HG03469 (cell line): ENCODE data around the gene NLRP3.
A peak's percentile ranks its signal among the peaks of the same experiment; 100 is the strongest.
"Not testable (repeated sequence)": the region's sequence is repeated elsewhere in the genome, so short reads cannot be mapped to it uniquely, and the experiment has no call there.

ENCODE experiments used
- ATAC-seq: cut with Tn5 transposase; IDR thresholded peaks from one replicate; pipeline ENCODE4 v1.9.1; 2021; ENCODE audit warnings: mild to moderate bottlenecking, moderate library complexity, moderate number of reproducible peaks; ENCODE audit not compliant: unreplicated experiment

The NLRP3 gene

DNA sequence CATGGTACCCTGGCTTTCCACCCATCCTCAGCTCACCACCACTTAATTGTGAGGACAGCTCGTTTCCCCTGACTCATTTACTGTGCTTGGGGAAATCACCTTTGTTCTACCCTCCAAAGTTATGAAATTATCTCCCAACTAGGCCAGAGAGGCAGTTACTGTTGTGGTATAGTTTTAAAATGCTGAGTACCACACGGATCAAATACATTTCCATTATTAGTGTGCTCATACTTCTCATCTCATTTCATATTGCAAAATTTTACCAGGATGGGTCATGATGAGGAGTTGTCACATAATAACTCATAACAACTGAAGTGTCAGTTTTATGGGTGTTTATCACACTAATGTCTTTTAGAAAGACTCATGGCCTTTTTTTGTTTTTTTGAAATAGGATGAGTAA, 51.2 kb downstream of the NLRP3 start:
- ATAC-seq: no peak

DNA sequence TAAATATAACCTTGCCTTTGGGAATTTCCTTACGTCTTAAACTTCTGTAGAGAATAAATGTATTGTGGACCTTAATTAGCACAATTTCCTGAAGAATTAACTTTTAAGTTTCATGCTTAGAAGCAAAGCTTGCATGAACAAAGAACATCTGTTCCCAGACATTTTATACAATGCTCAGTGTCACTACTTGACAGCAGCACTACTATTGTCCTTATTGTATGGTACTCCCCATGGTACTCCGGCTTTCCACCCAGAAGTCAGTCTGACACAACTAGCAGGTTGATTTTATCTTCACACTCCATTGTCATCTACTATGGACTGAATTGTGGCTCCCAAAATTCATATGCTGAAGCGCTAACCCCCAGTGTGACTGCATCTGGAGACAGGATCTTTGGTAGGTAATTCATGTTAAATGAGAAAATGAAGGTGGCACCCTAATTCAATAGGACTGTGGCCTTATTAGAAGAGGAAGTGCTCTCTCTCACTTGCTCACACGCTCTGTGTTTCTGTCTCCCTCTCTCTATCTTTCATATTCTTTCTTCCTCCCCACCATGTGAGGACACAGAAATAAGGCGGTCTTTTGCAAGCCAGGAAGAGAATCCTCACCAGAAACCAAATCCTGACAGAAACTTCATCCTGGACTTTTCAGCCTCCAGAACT, 52.6 kb downstream of the NLRP3 start:
- no peak for ATAC-seq

DNA sequence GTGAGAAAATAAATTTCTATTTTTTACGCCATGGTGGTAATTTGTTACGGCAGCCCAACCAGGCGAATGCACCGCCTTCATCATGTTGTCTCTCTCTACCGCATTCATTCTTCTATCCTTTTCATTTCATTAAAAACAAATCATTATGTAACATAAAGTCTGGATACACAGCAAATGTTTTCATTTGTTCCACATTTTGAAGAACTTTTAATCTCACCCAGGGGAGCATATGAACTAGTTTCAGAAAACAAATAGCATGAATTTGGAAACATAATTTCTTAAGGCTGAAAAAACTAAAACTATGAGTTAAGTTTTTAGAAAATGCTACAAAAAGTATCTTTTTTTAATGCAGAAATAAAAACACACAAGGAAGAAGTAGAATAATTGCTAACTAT, 53.2 kb downstream of the NLRP3 start:
- ATAC-seq: no peak

DNA sequence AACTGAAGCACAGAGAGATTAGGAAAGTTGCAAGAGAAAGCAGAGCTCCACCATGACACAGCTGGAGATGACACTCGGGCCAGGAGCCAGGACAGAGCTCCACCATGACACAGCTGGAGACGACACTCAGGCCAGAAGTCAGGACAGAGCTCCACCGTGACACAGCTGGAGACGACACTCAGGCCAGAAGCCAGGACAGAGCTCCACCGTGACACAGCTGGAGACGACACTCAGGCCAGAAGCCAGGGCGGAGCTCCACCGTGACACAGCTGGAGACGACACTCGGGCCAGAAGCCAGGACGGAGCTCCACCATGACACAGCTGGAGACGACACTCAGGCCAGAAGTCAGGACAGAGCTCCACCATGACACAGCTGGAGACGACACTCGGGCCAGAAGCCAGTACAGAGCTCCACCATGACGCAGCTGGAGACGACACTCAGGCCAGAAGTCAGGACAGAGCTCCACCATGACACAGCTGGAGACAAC, 55.0 kb downstream of the NLRP3 start:
- not testable (repeated sequence) for ATAC-seq

DNA sequence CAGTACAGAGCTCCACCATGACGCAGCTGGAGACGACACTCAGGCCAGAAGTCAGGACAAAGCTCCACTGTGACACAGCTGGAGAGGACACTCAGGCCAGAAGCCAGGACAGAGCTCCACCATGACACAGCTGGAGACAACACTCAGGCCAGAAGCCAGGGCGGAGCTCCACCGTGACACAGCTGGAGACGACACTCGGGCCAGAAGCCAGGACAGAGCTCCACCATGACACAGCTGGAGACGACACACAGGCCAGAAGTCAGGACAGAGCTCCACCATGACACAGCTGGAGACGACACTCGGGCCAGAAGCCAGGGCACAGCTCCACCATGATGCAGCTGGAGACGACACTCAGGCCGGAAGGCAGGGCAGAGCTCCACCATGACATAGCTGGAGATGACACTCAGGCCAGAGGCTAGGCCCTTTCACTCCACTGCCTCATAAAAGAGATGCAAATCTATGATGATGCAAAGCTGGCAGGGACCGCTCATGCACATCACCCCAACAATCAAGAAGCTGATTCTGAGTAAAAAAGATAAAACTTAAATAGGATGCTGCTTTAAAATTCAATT, 55.6 kb downstream of the NLRP3 start:
- no peak for ATAC-seq

DNA sequence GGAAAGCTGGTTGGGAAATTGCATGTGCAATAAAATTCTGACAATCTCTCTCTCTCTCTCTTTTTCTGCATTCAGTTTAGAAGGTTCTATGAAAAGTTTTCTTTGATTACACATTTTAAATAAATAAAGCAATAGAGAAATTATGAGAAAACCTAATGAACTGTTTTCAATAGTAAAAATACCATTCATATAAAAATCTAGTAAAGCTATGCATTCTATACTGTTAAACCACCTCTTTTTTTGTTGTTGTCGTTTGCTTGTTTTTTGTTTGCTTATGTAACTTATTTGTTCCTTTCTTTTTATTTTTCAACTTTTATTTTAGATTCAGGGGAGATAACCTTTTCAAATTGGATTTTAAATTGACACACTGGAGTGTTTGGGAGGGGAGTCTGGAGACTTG, 56.1 kb downstream of the NLRP3 start:
- ATAC-seq: no peak

DNA sequence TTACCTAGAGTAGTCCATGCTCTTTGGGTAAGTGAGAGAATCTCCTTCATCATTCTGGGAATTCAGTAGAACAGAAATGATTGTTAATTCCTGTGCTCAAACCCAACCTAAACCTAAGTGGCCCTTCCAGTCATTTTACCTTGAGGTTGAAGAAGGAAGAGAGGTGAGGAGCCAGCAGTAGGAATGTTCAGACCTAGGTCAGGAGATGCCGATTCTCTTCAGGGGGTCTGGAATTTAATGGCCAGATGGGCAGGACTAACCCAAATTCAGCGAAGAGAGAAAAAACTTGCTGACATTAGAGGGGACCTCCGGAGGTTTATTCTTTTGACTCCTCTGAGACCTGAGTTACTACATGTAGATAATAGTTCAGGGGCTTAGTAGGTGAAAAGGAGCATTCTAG, 58.4 kb downstream of the NLRP3 start:
- no peak for ATAC-seq

DNA sequence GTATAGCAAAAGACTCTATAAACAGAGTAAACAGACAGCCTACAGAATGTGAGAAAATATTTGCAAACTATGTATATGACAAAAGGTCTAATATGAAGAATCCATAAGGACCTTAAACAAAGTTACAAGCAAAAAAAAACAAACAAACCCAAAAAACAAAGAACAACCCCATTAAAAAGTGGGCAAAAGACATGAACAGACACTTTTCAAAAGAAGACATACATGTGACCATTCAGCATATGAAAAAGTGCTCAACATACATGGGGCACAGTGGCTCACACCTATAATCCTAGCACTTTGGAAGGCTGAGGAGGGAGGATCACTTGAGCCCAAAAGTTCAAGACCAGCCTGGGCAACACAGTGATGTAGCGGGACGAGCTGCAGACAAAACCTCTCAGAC, 59.8 kb downstream of the NLRP3 start:
- ATAC-seq: no peak

DNA sequence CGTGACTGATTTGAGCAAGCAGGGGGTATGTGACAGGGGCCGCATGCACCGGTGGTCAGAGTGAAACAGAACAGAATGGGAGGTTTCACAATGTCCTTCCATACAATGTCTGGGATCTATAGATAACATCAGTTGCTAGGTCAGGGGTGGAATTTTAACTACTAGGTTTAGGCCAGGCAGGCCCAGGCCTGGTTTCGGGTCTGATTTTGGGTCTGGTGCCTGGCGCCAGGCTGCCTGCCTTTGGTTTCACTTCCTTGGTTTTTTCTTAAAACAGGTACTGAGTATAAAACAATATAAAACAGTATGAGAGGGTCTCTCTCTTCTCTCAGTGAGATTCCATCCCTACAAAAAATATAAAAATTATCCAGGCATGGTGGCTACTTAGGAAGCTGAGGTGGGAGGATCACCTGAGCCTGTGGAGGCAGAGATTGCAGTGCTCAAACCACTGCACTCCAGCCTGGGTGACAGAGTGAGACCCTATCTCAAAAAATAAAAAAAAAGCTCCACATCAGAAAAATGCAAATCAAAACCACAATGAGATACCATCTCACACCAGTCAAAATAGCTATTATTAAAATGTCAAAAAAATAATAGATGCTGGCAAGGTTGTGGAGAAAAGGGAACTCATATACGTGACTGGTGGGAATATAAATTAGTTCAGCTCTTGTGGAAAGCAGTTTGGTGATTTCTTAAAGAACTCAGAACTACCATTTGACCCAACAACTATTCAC, 60.5 kb downstream of the NLRP3 start:
- ATAC-seq: peak; percentile 32

DNA sequence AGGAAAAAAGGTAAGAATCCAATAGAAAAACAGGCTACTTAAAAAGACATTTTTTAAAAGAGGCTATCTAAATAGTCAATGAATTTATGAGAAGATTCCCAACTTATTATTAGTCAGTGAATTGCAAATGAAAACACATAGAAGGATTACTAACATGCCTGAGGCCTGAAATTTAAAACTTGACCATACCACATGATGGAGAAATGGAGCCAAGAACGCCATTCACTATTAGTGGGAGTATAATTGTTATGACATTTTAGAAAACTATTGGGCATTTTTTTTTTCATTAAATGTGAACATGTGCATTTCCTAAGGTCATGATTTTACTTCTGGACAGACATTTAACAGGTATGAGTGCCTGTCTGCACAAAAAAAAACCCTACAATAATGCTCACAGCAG, 66.8 kb downstream of the NLRP3 start:
- no peak for ATAC-seq

DNA sequence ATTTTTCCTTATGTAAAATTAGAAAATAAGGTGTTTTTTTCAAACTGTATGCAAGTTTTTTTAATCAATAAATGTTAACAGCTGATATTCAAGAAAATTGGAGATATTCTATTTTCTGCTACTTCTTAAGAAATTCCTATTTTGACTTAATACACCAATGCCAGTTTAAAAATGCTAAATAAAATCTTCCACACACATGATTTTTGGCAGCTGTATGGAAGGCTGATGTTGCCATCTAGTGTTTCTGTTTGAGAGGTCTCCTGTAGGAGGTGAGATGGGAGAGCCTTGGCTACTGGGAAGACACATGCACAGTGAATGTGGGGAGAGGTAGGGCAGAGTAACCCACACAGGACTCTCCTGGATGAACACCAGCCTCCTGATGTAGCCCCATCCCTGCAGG, 71.1 kb downstream of the NLRP3 start:
- ATAC-seq: peak; percentile 63

DNA sequence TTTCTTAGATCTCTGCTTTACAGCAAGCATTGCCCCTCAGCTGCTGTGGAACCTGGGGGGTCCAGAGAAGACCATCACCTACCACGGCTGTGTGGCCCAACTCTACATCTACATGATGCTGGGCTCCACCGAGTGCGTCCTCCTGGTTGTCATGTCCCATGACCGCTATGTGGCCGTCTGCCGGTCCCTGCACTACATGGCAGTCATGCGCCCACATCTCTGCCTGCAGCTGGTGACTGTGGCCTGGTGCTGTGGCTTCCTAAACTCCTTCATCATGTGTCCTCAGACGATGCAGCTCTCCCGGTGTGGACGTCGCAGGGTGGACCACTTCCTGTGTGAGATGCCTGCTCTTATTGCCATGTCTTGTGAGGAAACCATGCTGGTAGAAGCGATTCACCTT, 75.4 kb downstream of the NLRP3 start:
- ATAC-seq: no peak

DNA sequence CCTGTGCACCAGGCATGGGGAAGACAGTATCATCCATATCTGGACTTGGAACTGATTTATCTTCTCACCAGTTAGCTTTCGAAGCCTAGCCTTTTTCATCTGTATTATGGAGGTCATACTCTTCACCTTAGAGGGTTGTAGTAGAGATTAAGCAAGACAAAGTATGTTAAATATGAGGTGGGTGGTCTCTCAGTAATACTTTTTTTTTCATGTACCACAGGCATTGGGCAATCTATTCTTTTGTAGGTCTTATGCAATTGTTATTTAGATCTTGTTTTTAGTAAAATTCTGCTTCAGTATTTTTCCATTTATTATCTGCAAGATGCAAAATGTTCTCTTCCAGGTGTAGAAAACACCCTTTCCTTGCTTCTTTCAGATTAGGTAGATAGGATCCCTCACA, 77.1 kb downstream of the NLRP3 start:
- no peak for ATAC-seq

DNA sequence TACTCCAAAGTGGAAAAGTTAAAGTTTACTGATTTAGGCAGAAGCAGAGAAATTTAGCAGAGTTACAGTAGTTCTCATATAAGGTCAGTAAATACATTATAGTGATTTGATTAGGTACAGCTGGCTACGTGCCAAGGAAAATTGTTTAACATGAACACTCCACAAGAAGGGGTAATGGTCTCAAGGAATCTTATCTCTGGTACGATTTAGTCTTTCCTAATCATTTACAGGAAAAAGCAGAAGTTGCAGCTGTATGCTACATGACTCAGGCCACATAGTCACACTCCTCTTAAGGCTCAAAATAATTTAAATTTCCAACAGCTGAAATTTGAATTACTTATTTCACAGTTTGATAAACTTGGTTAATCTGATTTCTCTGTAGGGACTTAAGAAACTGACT, 78.8 kb downstream of the NLRP3 start:
- ATAC-seq: peak; percentile 58

DNA sequence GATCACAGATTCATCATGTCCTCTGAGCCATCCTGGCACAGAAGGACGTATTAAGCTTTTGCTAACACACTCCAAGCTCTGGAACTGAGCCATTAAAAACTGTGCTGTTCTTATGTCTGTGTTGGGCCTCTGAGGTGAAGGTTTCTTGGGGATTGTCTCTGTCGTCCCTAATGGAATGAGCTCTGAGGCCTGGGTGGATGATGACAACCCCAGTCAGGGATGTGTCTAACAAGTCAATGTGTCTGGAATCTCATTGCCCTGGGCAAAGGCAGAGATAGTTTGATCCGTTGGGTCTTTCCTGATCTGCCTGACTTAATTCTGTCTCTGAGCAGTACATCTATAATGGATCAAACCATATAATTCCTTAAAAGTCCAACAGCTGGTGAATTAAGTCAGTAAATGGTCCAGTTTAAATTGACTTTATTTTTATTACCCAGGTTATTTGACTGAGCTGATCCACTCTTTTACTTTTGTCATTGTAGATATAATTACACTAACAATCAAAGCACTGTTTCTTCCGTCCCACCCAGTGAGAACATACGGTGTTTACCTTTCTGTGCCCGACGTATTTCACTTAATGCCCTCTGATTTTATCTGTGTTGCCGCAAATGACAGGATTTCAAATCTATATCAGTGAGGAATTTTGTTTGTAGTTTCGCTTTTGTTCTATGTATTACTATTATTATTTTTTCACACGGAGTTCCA, 80.8 kb downstream of the NLRP3 start:
- no peak for ATAC-seq
